ENCODE data around the gene EGF.
A peak's percentile ranks its signal among the peaks of the same experiment; 100 is the strongest.
"Not testable (repeated sequence)": the region's sequence is repeated elsewhere in the genome, so short reads cannot be mapped to it uniquely, and the experiment has no call there.

EGF gene

GRCh38 chr4:109914322-109914721 is 1.6 kb downstream of the EGF start:
- no peak for DNase-seq (ENCODE audit: low read depth)

- DNase-seq (ENCODE audit: low read depth) = no peak
Observed at GRCh38 chr4:109915385-109916026, 2.8 kb downstream of the EGF start.

GRCh38 chr4:109916027-109916409 is 3.3 kb downstream of the EGF start:
- DNase-seq (ENCODE audit: low read depth) = no peak

GRCh38 chr4:109921384-109921808 is 8.7 kb downstream of the EGF start:
- no peak for DNase-seq (ENCODE audit: low read depth)

GRCh38 chr4:109925396-109925795 is 12.7 kb downstream of the EGF start:
- no peak for DNase-seq (ENCODE audit: low read depth)

- DNase-seq (ENCODE audit: low read depth) = no peak
Observed at GRCh38 chr4:109928327-109929045, 15.8 kb downstream of the EGF start.

- no peak for DNase-seq (ENCODE audit: low read depth)
Observed at GRCh38 chr4:109930464-109930863, 17.8 kb downstream of the EGF start.

GRCh38 chr4:109930872-109931271 is 18.2 kb downstream of the EGF start:
- DNase-seq (ENCODE audit: low read depth) = no peak

GRCh38 chr4:109931318-109931717 is 18.6 kb downstream of the EGF start:
- DNase-seq (ENCODE audit: low read depth) = no peak

GRCh38 chr4:109937352-109937751 is 24.7 kb downstream of the EGF start:
- DNase-seq (ENCODE audit: low read depth) = not testable (repeated sequence)

- DNase-seq (ENCODE audit: low read depth) = no peak
Observed at GRCh38 chr4:109939190-109939589, 26.5 kb downstream of the EGF start.

- no peak for DNase-seq (ENCODE audit: low read depth)
Observed at GRCh38 chr4:109942292-109942926, 29.7 kb downstream of the EGF start.

GRCh38 chr4:109943745-109944144 is 31.1 kb downstream of the EGF start:
- no peak for DNase-seq (ENCODE audit: low read depth)

GRCh38 chr4:109944591-109944990 is 31.9 kb downstream of the EGF start:
- DNase-seq (ENCODE audit: low read depth) = no peak

- DNase-seq (ENCODE audit: low read depth) = peak; percentile 33
Observed at GRCh38 chr4:109945056-109945455, 32.4 kb downstream of the EGF start.

- no peak for DNase-seq (ENCODE audit: low read depth)
Observed at GRCh38 chr4:109946120-109946519, 33.4 kb downstream of the EGF start.

- no peak for DNase-seq (ENCODE audit: low read depth)
Observed at GRCh38 chr4:109947457-109947856, 34.8 kb downstream of the EGF start.

- DNase-seq (ENCODE audit: low read depth) = no peak
Observed at GRCh38 chr4:109947918-109948317, 35.2 kb downstream of the EGF start.

- DNase-seq (ENCODE audit: low read depth) = not testable (repeated sequence)
Observed at GRCh38 chr4:109949099-109949718, 36.5 kb downstream of the EGF start.

- no peak for DNase-seq (ENCODE audit: low read depth)
Observed at GRCh38 chr4:109952612-109953011, 39.9 kb downstream of the EGF start.

- DNase-seq (ENCODE audit: low read depth) = no peak
Observed at GRCh38 chr4:109953556-109953955, 40.9 kb downstream of the EGF start.

- DNase-seq (ENCODE audit: low read depth) = no peak
Observed at GRCh38 chr4:109955146-109955545, 42.5 kb downstream of the EGF start.

GRCh38 chr4:109957227-109957626 is 44.5 kb downstream of the EGF start:
- no peak for DNase-seq (ENCODE audit: low read depth)
